ENCODE measurements around the gene SHTN1.

Gene SHTN1

GRCh38 chr10:116835658-116836057 lies 169.3 kb downstream of the SHTN1 start:
- no peak for DNase-seq (ENCODE audit: low spot score)

GRCh38 chr10:116833986-116834985 lies 170.7 kb downstream of the SHTN1 start:
- no peak for DNase-seq (ENCODE audit: low spot score)

GRCh38 chr10:116831790-116832189 lies 173.2 kb downstream of the SHTN1 start:
- DNase-seq (ENCODE audit: low spot score) = no peak

Measured in RKO (cell line).